Tibial artery (tissue), 4 donors: ENCODE measurements around the gene GAA.

Experiments used
- DNase-seq, 2 donors: peaks; one replicate each; pipeline ENCODE4 v3.0.0-alpha.2; 2019
- H3K27ac ChIP-seq, 2 donors: fragments of 200-600 bp; sonication (generic) in 1 of 2; 1 replicate in 1 of 2; 2 replicates in 1 of 2; pipeline ENCODE4 v1.5.1; 2018 to 2019; ENCODE audit warnings: mild to moderate bottlenecking in 1 of 2
- H3K27me3 ChIP-seq, 2 donors: fragments of 200-600 bp; sonication (generic) in 1 of 2; one replicate each; pipeline versions ENCODE4 v1.5.1 to v1.6.0; 2016 to 2019
- H3K36me3 ChIP-seq, 3 donors: fragments of 200-600 bp; sonication (generic) in 2 of 3; one replicate each; pipeline ENCODE4 v1.5.1; 2016 to 2019; ENCODE audit warnings: mild to moderate bottlenecking in 2 of 3
- H3K4me1 ChIP-seq, 4 donors: fragments of 200-600 bp; sonication (generic) in 2 of 4; 1 replicate in 3 of 4; 2 replicates in 1 of 4; pipeline ENCODE4 v1.5.1; 2016 to 2019
- H3K4me3 ChIP-seq, 2 donors: fragments of 200-600 bp; sonication (generic) in 1 of 2; 1 replicate in 1 of 2; 2 replicates in 1 of 2; pipeline ENCODE4 v1.5.1; 2018 to 2019; ENCODE audit warnings: mild to moderate bottlenecking in 2 of 2
- H3K9me3 ChIP-seq, 3 donors: fragments of 200-600 bp; sonication (generic) in 1 of 3; one replicate each; pipeline ENCODE4 v1.5.1; 2016 to 2019
- CTCF ChIP-seq, 2 experiments: fragments of 200-600 bp in 1 of 2; fragments of 450-650 bp in 1 of 2; IDR thresholded peaks; one replicate each; pipeline ENCODE4 v1.5.1; 2017 to 2019; ENCODE audit warnings: antibody characterized with exemption in 2 of 2, mild to moderate bottlenecking in 1 of 2, moderate library complexity in 1 of 2
- intact Hi-C: fragments of 100-400 bp; cut with DNase I; formaldehyde crosslinking; loops from one replicate; pipeline ENCODE4 v1.15.0; 2023; ENCODE audit warnings: low total_unique reads

The GAA gene

GRCh38 chr17:80166446-80166845 lies 65.1 kb downstream of the GAA start:
- Histone ChIP-seq H3K4me1 (no peaks in the 10 kb centered on the region), H3K4me3 (no peak overlapping the region), H3K27ac (no peak overlapping the region), H3K9me3 (no peaks in the 10 kb centered on the region), H3K27me3 (peaks cover 0 to 17% of the 10 kb centered on the region in 2 donors), H3K36me3 (no peaks in the 10 kb centered on the region)
- no peak for TF ChIP-seq CTCF (IDR thresholded peaks at IDR 0.05)
- no peak for DNase-seq
- intact Hi-C loops = no loop called here

GRCh38 chr17:80168371-80168770 lies 67.0 kb downstream of the GAA start:
- TF ChIP-seq CTCF (IDR thresholded peaks at IDR 0.05) = no peak
- Histone ChIP-seq H3K4me3 (no peak overlapping the region), H3K27me3 (peaks cover 0 to 15% of the 10 kb centered on the region in 2 donors), H3K36me3 (no peaks in the 10 kb centered on the region), H3K9me3 (no peaks in the 10 kb centered on the region), H3K4me1 (no peaks in the 10 kb centered on the region), H3K27ac (no peak overlapping the region)
- no peak for DNase-seq
- intact Hi-C loops = no loop called here

- intact Hi-C loops = no loop called here
- no peak for DNase-seq
- Histone ChIP-seq H3K27ac (no peak overlapping the region), H3K27me3 (peaks cover 0 to 15% of the 10 kb centered on the region in 2 donors), H3K4me1 (no peaks in the 10 kb centered on the region), H3K4me3 (no peak overlapping the region), H3K9me3 (no peaks in the 10 kb centered on the region), H3K36me3 (no peaks in the 10 kb centered on the region)
- TF ChIP-seq CTCF (IDR thresholded peaks at IDR 0.05) = no peak
Observed at GRCh38 chr17:80169107-80169506, 67.7 kb downstream of the GAA start.
